Breast epithelium (tissue), 4 donors: Measurements from ENCODE around the gene CLCA2. TPM values are rescaled to one million over a fixed set of nuclear protein-coding genes. Genes with fewer than 3 reads are reported as not detected.

ENCODE experiments used
- DNase-seq, 2 donors: peaks; one replicate each; pipeline ENCODE4 v3.0.0-alpha.2; 2019; ENCODE audit warnings: low spot score in 2 of 2
- H3K27ac ChIP-seq, 2 donors: fragments of 200-600 bp; sonication (generic) in 1 of 2; one replicate each; pipeline ENCODE4 v1.5.1; 2016 to 2019; ENCODE audit warnings: mild to moderate bottlenecking in 1 of 2
- H3K27me3 ChIP-seq, 2 donors: fragments of 200-600 bp; sonication (generic) in 1 of 2; one replicate each; pipeline versions ENCODE4 v1.5.1 to v1.6.0; 2017 to 2019; ENCODE audit warnings: control low read depth in 1 of 2, mild to moderate bottlenecking in 1 of 2
- H3K36me3 ChIP-seq: fragments of 200-600 bp; one replicate; pipeline ENCODE4 v1.5.1; 2019
- H3K4me1 ChIP-seq, 2 donors: fragments of 200-600 bp; sonication (generic); one replicate each; pipeline ENCODE4 v1.5.1; 2016 to 2019; ENCODE audit warnings: control low read depth in 1 of 2
- H3K4me3 ChIP-seq, 3 donors: fragments of 200-600 bp; sonication (generic); 1 replicate in 2 of 3; 2 replicates in 1 of 3; pipeline ENCODE4 v1.5.1; 2016 to 2019; ENCODE audit warnings: mild to moderate bottlenecking in 3 of 3, moderate library complexity in 2 of 3
- H3K9me3 ChIP-seq, 2 donors: fragments of 200-600 bp; sonication (generic) in 1 of 2; one replicate each; pipeline ENCODE4 v1.5.1; 2016 to 2019; ENCODE audit warnings: control low read depth in 1 of 2
- POLR2A ChIP-seq: fragments of 450-650 bp; IDR thresholded peaks from one replicate; pipeline ENCODE4 v1.6.1; 2016; ENCODE audit warnings: antibody characterized with exemption, mild to moderate bottlenecking, moderate library complexity
- POLR2AphosphoS5 ChIP-seq, 3 donors: sonication (generic); formaldehyde crosslinking; IDR thresholded peaks; one replicate each; pipeline ENCODE4 v1.6.1; 2017; ENCODE audit warnings: antibody characterized with exemption in 3 of 3
- intact Hi-C: fragments of 100-400 bp; cut with DNase I; formaldehyde crosslinking; loops from one replicate; pipeline ENCODE4 v1.15.1; 2023; ENCODE audit warnings: low total_unique reads
- total RNA-seq, 3 donors: library from RNA; depleted of rRNA; stranded (reverse); fragments of >200 nt; gene quantifications; one replicate each; pipeline ENCODE4 v1.1.0, GENCODE V29; 2016
- TF ChIP-seq, protein P1 (sequence below), 3 donors: fragments of 450-650 bp; IDR thresholded peaks; one replicate each; pipeline ENCODE4 v1.5.1; 2016 to 2017; ENCODE audit warnings: antibody characterized with exemption in 3 of 3, mild to moderate bottlenecking in 3 of 3, moderate library complexity in 3 of 3

The CLCA2 gene, protein sequence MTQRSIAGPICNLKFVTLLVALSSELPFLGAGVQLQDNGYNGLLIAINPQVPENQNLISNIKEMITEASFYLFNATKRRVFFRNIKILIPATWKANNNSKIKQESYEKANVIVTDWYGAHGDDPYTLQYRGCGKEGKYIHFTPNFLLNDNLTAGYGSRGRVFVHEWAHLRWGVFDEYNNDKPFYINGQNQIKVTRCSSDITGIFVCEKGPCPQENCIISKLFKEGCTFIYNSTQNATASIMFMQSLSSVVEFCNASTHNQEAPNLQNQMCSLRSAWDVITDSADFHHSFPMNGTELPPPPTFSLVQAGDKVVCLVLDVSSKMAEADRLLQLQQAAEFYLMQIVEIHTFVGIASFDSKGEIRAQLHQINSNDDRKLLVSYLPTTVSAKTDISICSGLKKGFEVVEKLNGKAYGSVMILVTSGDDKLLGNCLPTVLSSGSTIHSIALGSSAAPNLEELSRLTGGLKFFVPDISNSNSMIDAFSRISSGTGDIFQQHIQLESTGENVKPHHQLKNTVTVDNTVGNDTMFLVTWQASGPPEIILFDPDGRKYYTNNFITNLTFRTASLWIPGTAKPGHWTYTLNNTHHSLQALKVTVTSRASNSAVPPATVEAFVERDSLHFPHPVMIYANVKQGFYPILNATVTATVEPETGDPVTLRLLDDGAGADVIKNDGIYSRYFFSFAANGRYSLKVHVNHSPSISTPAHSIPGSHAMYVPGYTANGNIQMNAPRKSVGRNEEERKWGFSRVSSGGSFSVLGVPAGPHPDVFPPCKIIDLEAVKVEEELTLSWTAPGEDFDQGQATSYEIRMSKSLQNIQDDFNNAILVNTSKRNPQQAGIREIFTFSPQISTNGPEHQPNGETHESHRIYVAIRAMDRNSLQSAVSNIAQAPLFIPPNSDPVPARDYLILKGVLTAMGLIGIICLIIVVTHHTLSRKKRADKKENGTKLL
- 10 to 100 TPM in 1 of 3 donors, 1 to 10 TPM in 2; 1.3 to 30.3 (median 1.6) TPM for total RNA-seq

DNA sequence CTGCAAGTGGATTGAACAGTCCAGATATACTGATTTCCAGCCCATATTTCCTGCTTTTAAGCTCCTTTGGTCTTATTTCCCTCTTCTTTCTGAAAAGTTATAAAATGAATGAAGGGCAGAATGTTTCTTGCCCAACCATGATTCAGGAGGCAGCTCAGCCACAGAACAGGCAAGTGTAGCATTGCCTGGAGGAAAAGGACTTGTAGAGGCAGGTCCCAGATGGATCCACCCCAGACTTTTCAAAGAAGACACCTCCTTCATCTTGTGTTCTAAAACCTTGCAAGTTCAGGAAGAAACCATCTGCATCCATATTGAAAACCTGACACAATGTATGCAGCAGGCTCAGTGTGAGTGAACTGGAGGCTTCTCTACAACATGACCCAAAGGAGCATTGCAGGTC is at the start of gene CLCA2:
Gene CLCA2, plus strand, starts transcription at position 299 of the 400 bp plus-strand sequence. Its CDS starts 77 bp downstream, at position 376.
- Histone ChIP-seq H3K9me3 (no peaks in the 10 kb centered on the region), H3K27ac (peak within 1 kb of the TSS; percentile 18 to 49), H3K27me3 (no peaks in the 10 kb centered on the region), H3K36me3 (no peaks in the 10 kb centered on the region), H3K4me1 (peaks cover 0 to 6% of the 10 kb centered on the region in 2 donors), H3K4me3 (no peak within 1 kb of the TSS)
- TF ChIP-seq POLR2A = no peak
- TF ChIP-seq POLR2AphosphoS5 (IDR thresholded peaks at IDR 0.05) = no peak
- TF ChIP-seq, protein P1, sequence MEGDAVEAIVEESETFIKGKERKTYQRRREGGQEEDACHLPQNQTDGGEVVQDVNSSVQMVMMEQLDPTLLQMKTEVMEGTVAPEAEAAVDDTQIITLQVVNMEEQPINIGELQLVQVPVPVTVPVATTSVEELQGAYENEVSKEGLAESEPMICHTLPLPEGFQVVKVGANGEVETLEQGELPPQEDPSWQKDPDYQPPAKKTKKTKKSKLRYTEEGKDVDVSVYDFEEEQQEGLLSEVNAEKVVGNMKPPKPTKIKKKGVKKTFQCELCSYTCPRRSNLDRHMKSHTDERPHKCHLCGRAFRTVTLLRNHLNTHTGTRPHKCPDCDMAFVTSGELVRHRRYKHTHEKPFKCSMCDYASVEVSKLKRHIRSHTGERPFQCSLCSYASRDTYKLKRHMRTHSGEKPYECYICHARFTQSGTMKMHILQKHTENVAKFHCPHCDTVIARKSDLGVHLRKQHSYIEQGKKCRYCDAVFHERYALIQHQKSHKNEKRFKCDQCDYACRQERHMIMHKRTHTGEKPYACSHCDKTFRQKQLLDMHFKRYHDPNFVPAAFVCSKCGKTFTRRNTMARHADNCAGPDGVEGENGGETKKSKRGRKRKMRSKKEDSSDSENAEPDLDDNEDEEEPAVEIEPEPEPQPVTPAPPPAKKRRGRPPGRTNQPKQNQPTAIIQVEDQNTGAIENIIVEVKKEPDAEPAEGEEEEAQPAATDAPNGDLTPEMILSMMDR (IDR thresholded peaks at IDR 0.05) = no peak
- no peak for DNase-seq
- intact Hi-C loops = no loop called here

DNA sequence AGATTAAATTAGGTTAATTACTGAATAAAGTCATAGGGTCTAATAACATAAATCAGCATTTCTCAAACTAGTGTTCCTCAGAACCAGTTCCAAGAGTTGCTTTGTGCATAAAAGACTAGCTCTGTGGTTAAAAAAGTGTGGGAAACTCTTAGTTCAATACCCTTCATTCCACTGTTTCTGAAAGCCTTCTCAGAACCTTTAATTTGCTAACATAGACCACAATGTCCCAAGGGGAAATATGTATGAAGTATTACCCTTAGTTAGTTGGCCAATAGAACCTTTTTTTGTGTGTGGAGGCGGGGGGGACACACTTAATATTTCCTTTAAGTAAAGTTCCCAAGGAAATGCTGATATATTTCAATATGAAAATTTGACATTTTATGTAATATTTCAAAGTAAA is 48.3 kb upstream of the CLCA2 start:
- Histone ChIP-seq H3K27ac (no peak overlapping the region), H3K4me1 (no peaks in the 10 kb centered on the region), H3K27me3 (no peaks in the 10 kb centered on the region), H3K9me3 (no peaks in the 10 kb centered on the region), H3K4me3 (no peak overlapping the region), H3K36me3 (peaks cover 5% of the 10 kb centered on the region)
- TF ChIP-seq POLR2A (no peak), POLR2AphosphoS5 (IDR thresholded peaks at IDR 0.05) (no peak)
- TF ChIP-seq, protein P1 (IDR thresholded peaks at IDR 0.05) = no peak
- intact Hi-C loops = no loop called here
- DNase-seq = no peak

DNA sequence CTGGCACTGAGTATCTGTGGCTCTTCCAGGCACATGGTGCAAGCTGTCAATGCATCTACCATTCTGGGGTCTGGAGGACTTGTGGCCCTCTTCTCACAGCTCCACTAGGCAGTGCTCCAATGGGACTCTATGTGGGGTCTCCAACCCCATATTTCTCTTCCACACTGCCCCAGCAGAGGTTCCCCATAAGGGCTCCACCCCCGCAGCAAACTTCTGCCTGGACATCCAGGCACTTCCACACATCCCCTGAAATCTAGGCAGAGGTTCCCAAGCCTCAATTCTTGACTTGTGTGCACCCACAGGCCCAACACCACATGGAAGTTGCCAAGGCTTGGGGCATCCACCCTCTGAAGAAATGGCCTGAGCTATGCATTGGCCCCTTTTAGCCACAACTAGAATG is 46.6 kb upstream of the CLCA2 start:
- Histone ChIP-seq H3K36me3 (peaks cover 5% of the 10 kb centered on the region), H3K27ac (no peak overlapping the region), H3K27me3 (no peaks in the 10 kb centered on the region), H3K4me1 (no peaks in the 10 kb centered on the region), H3K4me3 (no peak overlapping the region), H3K9me3 (no peaks in the 10 kb centered on the region)
- DNase-seq = no peak
- intact Hi-C loops = no loop called here
- TF ChIP-seq POLR2AphosphoS5 (IDR thresholded peaks at IDR 0.05) (no peak), POLR2A (no peak)
- TF ChIP-seq, protein P1 (IDR thresholded peaks at IDR 0.05) = no peak

DNA sequence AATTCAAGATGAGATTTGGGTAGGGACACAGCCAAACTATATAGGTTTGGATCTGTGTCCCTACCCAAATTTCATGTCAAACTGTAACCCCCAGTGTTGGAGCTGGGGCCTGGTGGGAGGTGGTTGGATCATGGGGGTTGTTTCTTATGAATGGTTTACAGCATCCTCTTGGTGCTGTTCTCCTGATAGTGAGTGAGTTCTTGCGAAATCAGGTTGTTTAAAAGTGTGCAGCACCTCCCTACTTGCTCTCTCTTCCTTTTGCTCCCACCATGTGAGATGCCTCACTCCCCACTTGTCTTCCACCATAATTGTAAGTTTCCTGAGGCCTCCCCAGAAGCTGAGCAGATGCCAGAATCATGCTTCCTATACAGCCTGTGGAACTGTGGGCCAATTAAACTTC is 45.2 kb upstream of the CLCA2 start:
- H3K9me3 ChIP-seq = no peaks in the 10 kb centered on the region
- no peak overlapping the region for H3K27ac ChIP-seq
- intact Hi-C loops = no loop called here
- H3K4me1 ChIP-seq = no peaks in the 10 kb centered on the region
- no peaks in the 10 kb centered on the region for H3K27me3 ChIP-seq
- H3K4me3 ChIP-seq = no peak overlapping the region
- DNase-seq = no peak
- TF ChIP-seq, protein P1 (IDR thresholded peaks at IDR 0.05) = no peak
- TF ChIP-seq POLR2AphosphoS5 (IDR thresholded peaks at IDR 0.05) (no peak), POLR2A (no peak)
- peaks cover 12% of the 10 kb centered on the region for H3K36me3 ChIP-seq
